Gastroesophageal sphincter (tissue), 4 donors: Measurements from ENCODE around the gene HS6ST2. TPM values are rescaled to one million over a fixed set of nuclear protein-coding genes. Genes with fewer than 3 reads are reported as not detected.

ENCODE experiments used
- ATAC-seq: fragments of 150-250 bp; one replicate; pipeline ENCODE4 v1.9.1; 2016; ENCODE audit warnings: mild to moderate bottlenecking, moderate library complexity
- H3K27ac ChIP-seq, 4 donors: fragments of 200-600 bp; sonication (generic) in 3 of 4; 1 replicate in 3 of 4; 2 replicates in 1 of 4; pipeline ENCODE4 v1.5.1; 2016 to 2019
- H3K27me3 ChIP-seq: fragments of 200-600 bp; sonication (generic); one replicate; pipeline ENCODE4 v1.5.1; 2019
- H3K36me3 ChIP-seq, 2 donors: fragments of 200-600 bp; sonication (generic); one replicate each; pipeline ENCODE4 v1.5.1; 2019; ENCODE audit warnings: control low read depth in 1 of 2
- H3K4me1 ChIP-seq, 3 donors: fragments of 200-600 bp; sonication (generic); 1 replicate in 2 of 3; 2 replicates in 1 of 3; pipeline ENCODE4 v1.5.1; 2016 to 2019; ENCODE audit warnings: control low read depth in 2 of 3
- H3K4me3 ChIP-seq, 2 donors: fragments of 200-600 bp; sonication (generic); one replicate each; pipeline ENCODE4 v1.5.1; 2019; ENCODE audit warnings: mild to moderate bottlenecking in 1 of 2, moderate library complexity in 1 of 2
- H3K9me3 ChIP-seq, 3 donors: fragments of 200-600 bp; sonication (generic); one replicate each; pipeline ENCODE4 v1.5.1; 2017 to 2019; ENCODE audit warnings: control low read depth in 2 of 3
- EP300 ChIP-seq: sonication (generic); formaldehyde crosslinking; IDR thresholded peaks from one replicate; pipeline ENCODE4 v1.6.1; 2017; ENCODE audit warnings: antibody characterized with exemption, mild to moderate bottlenecking
- POLR2A ChIP-seq, 2 donors: fragments of 450-650 bp; IDR thresholded peaks; one replicate each; pipeline ENCODE4 v1.6.1; 2017; ENCODE audit warnings: antibody characterized with exemption in 2 of 2, mild to moderate bottlenecking in 2 of 2, moderate library complexity in 1 of 2
- POLR2AphosphoS5 ChIP-seq: sonication (generic); formaldehyde crosslinking; IDR thresholded peaks from one replicate; pipeline ENCODE4 v1.6.1; 2017; ENCODE audit warnings: antibody characterized with exemption
- WGBS, 2 donors: methylation state at CpG; one replicate each; pipeline ENCODE4 v1.1.5; 2018; ENCODE audit warnings: low coverage in 1 of 2; 5-methylcytosine and 5-hydroxymethylcytosine counted together
- total RNA-seq, 4 donors: library from RNA; depleted of rRNA; stranded (reverse); fragments of >200 nt; gene quantifications; one replicate each; pipeline ENCODE4 v1.1.0, GENCODE V29; 2016
- TF ChIP-seq, protein P1 (sequence below), 4 experiments: fragments of 200-600 bp in 2 of 4; fragments of 450-650 bp in 2 of 4; sonication (generic) in 1 of 4; IDR thresholded peaks; one replicate each; pipeline ENCODE4 v1.5.1; 2017 to 2019; ENCODE audit warnings: antibody characterized with exemption in 4 of 4, mild to moderate bottlenecking in 2 of 4, moderate library complexity in 2 of 4

Gene HS6ST2
- total RNA-seq, 4 donors from 2014 or later: 0.08 to 1.9 (median 0.22) TPM

DNA sequence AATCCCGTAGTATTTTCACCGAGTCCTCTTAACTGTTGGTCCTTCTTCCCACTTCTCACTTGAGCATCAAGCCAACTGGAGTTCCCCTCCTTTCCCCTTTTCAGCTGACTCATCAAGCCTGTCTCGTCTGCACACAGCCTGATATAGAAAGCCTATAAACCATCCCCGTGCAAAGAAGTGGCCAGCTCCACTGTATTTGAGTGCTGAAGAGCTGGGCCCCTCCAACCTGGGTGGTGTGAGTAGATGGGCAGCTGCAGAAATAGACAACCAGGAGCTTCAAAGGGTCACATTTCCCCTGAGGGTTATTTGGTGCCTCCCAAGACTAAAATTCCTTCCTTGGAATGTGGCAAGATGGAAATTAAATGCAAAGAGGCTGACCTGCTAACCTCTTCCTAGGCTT lies 199.7 kb downstream of the HS6ST2 start:
- no peak overlapping the region for H3K27ac ChIP-seq
- no peak for ATAC-seq

DNA sequence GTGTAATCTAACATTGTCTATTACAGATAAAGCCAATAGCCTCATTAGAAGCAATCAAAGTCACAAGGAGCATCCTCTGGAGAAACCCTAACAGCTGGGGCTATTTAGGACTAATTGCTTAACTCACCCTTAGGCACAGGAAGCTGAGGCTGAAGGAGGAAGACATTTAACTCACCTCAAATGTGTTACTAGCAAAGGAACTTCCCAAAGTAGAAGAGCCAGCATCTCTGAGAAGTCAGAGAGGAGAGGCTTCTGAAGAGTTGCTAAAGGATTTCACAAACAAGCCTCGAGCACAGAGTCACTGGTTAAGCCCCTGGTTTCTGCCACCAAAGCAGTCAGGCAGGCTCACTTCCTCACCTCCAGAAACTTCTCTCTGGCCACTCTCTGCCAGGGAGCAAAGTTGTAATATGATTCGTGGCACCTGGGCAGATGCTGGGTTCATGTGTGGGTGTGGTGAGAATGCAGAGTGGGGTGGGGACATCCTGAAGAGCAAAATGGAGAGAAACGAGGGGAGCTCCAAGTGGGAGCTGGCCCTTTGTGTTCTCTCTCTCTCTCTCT lies 201.3 kb downstream of the HS6ST2 start:
- WGBS, 2 donors: 46% methylated on average over 3 of the region's 3 CpGs; no CpG with 5 or more reads in 1 of the 2 donors

More for the DNA sequence above, 199.7 kb downstream of the HS6ST2 start:
- H3K36me3 ChIP-seq: no peaks in the 10 kb centered on the region
- H3K27me3 ChIP-seq: no peaks in the 10 kb centered on the region
- TF ChIP-seq, protein P1, sequence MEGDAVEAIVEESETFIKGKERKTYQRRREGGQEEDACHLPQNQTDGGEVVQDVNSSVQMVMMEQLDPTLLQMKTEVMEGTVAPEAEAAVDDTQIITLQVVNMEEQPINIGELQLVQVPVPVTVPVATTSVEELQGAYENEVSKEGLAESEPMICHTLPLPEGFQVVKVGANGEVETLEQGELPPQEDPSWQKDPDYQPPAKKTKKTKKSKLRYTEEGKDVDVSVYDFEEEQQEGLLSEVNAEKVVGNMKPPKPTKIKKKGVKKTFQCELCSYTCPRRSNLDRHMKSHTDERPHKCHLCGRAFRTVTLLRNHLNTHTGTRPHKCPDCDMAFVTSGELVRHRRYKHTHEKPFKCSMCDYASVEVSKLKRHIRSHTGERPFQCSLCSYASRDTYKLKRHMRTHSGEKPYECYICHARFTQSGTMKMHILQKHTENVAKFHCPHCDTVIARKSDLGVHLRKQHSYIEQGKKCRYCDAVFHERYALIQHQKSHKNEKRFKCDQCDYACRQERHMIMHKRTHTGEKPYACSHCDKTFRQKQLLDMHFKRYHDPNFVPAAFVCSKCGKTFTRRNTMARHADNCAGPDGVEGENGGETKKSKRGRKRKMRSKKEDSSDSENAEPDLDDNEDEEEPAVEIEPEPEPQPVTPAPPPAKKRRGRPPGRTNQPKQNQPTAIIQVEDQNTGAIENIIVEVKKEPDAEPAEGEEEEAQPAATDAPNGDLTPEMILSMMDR (IDR thresholded peaks at IDR 0.05): no peak
- TF ChIP-seq POLR2AphosphoS5 (no peak), POLR2A (IDR thresholded peaks at IDR 0.05) (no peak), EP300 (no peak)
- H3K4me3 ChIP-seq: no peak overlapping the region
- H3K9me3 ChIP-seq: no peaks in the 10 kb centered on the region
- no peaks in the 10 kb centered on the region for H3K4me1 ChIP-seq
- 33% methylated on average over 2 of the region's 4 CpGs; no CpG with 5 or more reads in 1 of the 2 donors for WGBS, 2 donors

DNA sequence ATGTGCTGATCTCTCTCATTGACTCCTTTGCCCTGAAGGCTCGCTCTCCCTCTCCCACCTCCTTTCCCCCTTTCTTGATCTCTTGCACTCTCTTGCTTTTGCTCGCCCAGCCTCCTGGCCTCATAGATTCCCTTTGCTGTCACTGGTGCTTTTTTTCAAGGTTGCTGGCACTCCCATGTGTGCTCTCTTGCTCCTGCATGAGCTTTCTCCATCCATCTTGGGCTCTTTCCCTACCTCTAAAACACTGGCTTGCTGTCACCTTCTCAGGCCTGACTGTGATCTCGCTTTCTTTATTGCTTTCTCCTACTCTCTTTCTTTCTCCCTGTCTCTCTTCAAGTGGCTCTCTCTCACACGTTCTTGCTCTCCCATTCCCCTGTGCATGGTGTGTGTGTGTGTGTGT lies 202.0 kb downstream of the HS6ST2 start:
- Histone ChIP-seq H3K36me3 (no peaks in the 10 kb centered on the region), H3K27me3 (no peaks in the 10 kb centered on the region), H3K4me1 (no peaks in the 10 kb centered on the region), H3K9me3 (no peaks in the 10 kb centered on the region), H3K4me3 (no peak overlapping the region), H3K27ac (no peak overlapping the region)
- TF ChIP-seq POLR2A (IDR thresholded peaks at IDR 0.05) (no peak), EP300 (no peak), POLR2AphosphoS5 (no peak)
- TF ChIP-seq, protein P1 (IDR thresholded peaks at IDR 0.05): no peak
- no peak for ATAC-seq
- 63 to 67% methylated on average over 1 to 2 of the region's 4 CpGs for WGBS, 2 donors

More for the DNA sequence above, 201.3 kb downstream of the HS6ST2 start:
- Histone ChIP-seq H3K27me3 (no peaks in the 10 kb centered on the region), H3K4me3 (no peak overlapping the region), H3K4me1 (no peaks in the 10 kb centered on the region), H3K36me3 (no peaks in the 10 kb centered on the region), H3K9me3 (no peaks in the 10 kb centered on the region), H3K27ac (no peak overlapping the region)
- no peak for ATAC-seq
- TF ChIP-seq, protein P1 (IDR thresholded peaks at IDR 0.05): no peak
- TF ChIP-seq POLR2A (IDR thresholded peaks at IDR 0.05) (no peak), EP300 (no peak), POLR2AphosphoS5 (no peak)

DNA sequence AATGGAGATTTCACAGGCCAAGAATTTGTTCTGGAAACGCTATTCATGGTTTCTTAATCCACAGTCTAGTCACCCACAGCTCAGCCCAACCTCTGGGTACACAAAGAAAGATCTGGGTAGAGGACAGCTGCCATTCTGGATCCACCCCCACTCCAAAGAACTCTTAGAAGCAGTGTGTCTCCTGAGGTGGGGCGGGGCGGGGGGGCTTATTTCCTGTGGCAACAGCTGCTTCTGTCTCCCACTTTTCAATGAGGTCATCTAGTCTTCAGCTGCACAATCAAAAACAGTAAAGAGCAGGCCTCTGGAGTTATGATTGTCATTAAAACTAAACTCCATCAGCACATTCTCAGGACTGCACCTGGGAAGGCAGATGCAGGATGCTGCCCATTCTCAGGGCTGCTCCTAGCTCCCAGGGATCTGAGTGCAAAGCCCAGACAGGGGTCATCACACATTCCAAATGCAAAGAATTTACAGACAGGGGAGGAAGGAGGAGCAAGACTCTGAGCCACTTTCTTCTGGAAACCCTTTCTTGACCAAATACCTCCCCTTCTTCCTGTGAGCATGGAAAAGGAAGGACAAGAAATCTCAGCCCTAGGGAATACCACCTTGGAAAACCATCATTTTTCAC lies 207.3 kb downstream of the HS6ST2 start:
- no peak for ATAC-seq
- Histone ChIP-seq H3K36me3 (no peaks in the 10 kb centered on the region), H3K27me3 (no peaks in the 10 kb centered on the region), H3K9me3 (no peaks in the 10 kb centered on the region), H3K4me3 (no peak overlapping the region), H3K27ac (no peak overlapping the region), H3K4me1 (no peaks in the 10 kb centered on the region)
- WGBS, 2 donors: no CpG with 5 or more reads among the region's 3 CpGs
- TF ChIP-seq, protein P1 (IDR thresholded peaks at IDR 0.05): no peak
- TF ChIP-seq POLR2A (IDR thresholded peaks at IDR 0.05) (no peak), EP300 (no peak), POLR2AphosphoS5 (no peak)
